Inflammatory macrophage treated with lipopolysaccharide for 1 hour (primary cell): Measurements from ENCODE around the gene AQP6.

Experiments
- DNase-seq, 2 donors: peaks; one replicate each; pipeline ENCODE4 v3.0.0-alpha.2; 2020 to 2022

AQP6 gene

GRCh38 chr12:50004696-50005095 is 31.9 kb downstream of the AQP6 start:
- DNase-seq, result no peak

- no peak for DNase-seq
Observed at GRCh38 chr12:50005175-50005574, 32.4 kb downstream of the AQP6 start.

- no peak for DNase-seq
Observed at GRCh38 chr12:50006280-50006679, 33.5 kb downstream of the AQP6 start.

GRCh38 chr12:50006754-50007442 is 34.2 kb downstream of the AQP6 start:
- no peak for DNase-seq

GRCh38 chr12:50013361-50014147 is 40.8 kb downstream of the AQP6 start:
- no peak for DNase-seq

GRCh38 chr12:50014342-50014741 is 41.6 kb downstream of the AQP6 start:
- no peak for DNase-seq

- DNase-seq, result peak; percentile 79 to 91
Observed at GRCh38 chr12:50016501-50017475, 44.0 kb downstream of the AQP6 start.

GRCh38 chr12:50017641-50018040 is 44.9 kb downstream of the AQP6 start:
- peak; percentile 36 to 62 for DNase-seq

GRCh38 chr12:50018154-50018553 is 45.4 kb downstream of the AQP6 start:
- no peak for DNase-seq

- DNase-seq, result no peak
Observed at GRCh38 chr12:50018968-50019367, 46.2 kb downstream of the AQP6 start.

- no peak for DNase-seq
Observed at GRCh38 chr12:50019524-50019923, 46.8 kb downstream of the AQP6 start.

GRCh38 chr12:50021031-50021430 is 48.3 kb downstream of the AQP6 start:
- DNase-seq, result no peak

GRCh38 chr12:50022903-50023302 is 50.2 kb downstream of the AQP6 start:
- no peak for DNase-seq

- no peak for DNase-seq
Observed at GRCh38 chr12:50024227-50024626, 51.5 kb downstream of the AQP6 start.

- DNase-seq, result no peak
Observed at GRCh38 chr12:50024805-50025186, 52.0 kb downstream of the AQP6 start.

GRCh38 chr12:50025187-50026059 is 52.7 kb downstream of the AQP6 start, which contains the start of gene RACGAP1:
TSS of gene RACGAP1 (minus strand) at chr12:50025494. CDS start at chr12:50016715, 8,779 bp downstream.
- DNase-seq, result peak; percentile 98 to 100

GRCh38 chr12:50026691-50027090 is 53.9 kb downstream of the AQP6 start:
- no peak for DNase-seq
